ENCODE measurements around the gene PAK6.

DNA sequence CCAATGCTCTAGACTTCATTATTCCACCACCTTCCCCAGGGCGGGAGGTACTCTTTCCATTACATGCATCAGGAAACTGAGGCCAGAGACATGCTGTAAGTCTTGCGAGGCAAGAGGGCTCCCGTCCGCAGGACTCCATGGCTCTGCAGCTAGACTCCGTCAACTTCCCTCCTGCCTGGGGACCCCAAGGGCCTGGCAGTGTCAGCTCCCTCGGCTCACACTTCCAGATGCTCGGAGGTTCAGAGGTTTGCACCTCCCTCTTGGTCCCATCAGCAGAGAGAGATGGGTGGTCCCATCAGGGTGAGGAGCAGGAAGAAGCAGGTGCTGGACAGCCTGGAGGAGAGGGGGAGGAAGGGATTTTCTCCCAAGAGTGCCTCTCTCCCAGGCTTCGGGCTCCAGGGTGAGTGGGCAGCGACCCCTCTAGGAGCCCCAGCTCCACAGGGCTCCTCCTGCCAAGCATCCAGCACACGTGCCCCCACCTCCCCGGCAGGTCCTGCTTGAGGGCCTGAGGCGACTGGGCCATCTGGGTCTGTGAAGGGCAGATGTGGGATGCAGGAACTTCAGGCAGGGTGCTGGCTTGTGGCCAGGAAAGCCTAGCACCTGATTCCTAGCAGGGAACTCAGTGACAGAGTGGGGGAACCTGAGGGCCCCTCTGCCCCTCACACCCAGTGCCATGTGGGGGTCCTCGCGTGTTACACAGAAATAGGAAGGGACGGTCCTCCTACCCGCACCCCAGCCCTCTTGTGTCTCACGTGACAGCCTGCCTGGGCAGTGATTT is 9.3 kb downstream of the PAK6 start:
- TF ChIP-seq, protein P1, sequence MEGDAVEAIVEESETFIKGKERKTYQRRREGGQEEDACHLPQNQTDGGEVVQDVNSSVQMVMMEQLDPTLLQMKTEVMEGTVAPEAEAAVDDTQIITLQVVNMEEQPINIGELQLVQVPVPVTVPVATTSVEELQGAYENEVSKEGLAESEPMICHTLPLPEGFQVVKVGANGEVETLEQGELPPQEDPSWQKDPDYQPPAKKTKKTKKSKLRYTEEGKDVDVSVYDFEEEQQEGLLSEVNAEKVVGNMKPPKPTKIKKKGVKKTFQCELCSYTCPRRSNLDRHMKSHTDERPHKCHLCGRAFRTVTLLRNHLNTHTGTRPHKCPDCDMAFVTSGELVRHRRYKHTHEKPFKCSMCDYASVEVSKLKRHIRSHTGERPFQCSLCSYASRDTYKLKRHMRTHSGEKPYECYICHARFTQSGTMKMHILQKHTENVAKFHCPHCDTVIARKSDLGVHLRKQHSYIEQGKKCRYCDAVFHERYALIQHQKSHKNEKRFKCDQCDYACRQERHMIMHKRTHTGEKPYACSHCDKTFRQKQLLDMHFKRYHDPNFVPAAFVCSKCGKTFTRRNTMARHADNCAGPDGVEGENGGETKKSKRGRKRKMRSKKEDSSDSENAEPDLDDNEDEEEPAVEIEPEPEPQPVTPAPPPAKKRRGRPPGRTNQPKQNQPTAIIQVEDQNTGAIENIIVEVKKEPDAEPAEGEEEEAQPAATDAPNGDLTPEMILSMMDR (IDR thresholded peaks at IDR 0.05; ENCODE audit: low read depth, low read length), result no peak
- no peak for TF ChIP-seq EZH2phosphoT487 (IDR thresholded peaks at IDR 0.05; ENCODE audit: low read depth)
